Jurkat, Clone E6-1 (cell line): ENCODE measurements around the gene OTOG.

Source experiments
- DNase-seq: peaks from one replicate; pipeline ENCODE4 v3.0.0-alpha.2; 2011; ENCODE audit warnings: low read depth, low spot score
- H3K4me3 ChIP-seq: 2 replicates; pipeline ENCODE4 v1.5.1; 2011; ENCODE audit warnings: mild to moderate bottlenecking, low read length, control low read depth, moderate library complexity

Gene OTOG

GRCh38 chr11:17535488-17535887, 11.6 kb upstream of the OTOG start:
- no peak for DNase-seq
- H3K4me3 ChIP-seq, result no peak overlapping the region

- no peak overlapping the region for H3K4me3 ChIP-seq
- DNase-seq, result no peak
Observed at GRCh38 chr11:17537261-17537660, 9.8 kb upstream of the OTOG start.

- DNase-seq, result no peak
- no peak overlapping the region for H3K4me3 ChIP-seq
Observed at GRCh38 chr11:17538054-17538453, 9.0 kb upstream of the OTOG start.

GRCh38 chr11:17538731-17539130, 8.3 kb upstream of the OTOG start:
- H3K4me3 ChIP-seq, result no peak overlapping the region
- no peak for DNase-seq

- no peak for DNase-seq
- H3K4me3 ChIP-seq, result no peak overlapping the region
Observed at GRCh38 chr11:17540807-17541206, 6.3 kb upstream of the OTOG start.

- no peak for DNase-seq
- H3K4me3 ChIP-seq, result no peak overlapping the region
Observed at GRCh38 chr11:17541330-17541885, 5.7 kb upstream of the OTOG start.

- H3K4me3 ChIP-seq, result no peak overlapping the region
- DNase-seq, result no peak
Observed at GRCh38 chr11:17542249-17542648, 4.8 kb upstream of the OTOG start.

GRCh38 chr11:17543041-17543440, 4.0 kb upstream of the OTOG start:
- DNase-seq, result no peak

GRCh38 chr11:17543574-17544180, 3.4 kb upstream of the OTOG start:
- H3K4me3 ChIP-seq, result no peak overlapping the region

More at GRCh38 chr11:17543041-17543440, 4.0 kb upstream of the OTOG start:
- H3K4me3 ChIP-seq, result no peak overlapping the region

GRCh38 chr11:17544181-17544622, 2.9 kb upstream of the OTOG start, which contains the start of gene USH1C:
Gene USH1C, minus strand, starts transcription at chr11:17544416. Its CDS starts 109 bp downstream, at chr11:17544307.
- no peak for DNase-seq
- no peak within 1 kb of the TSS for H3K4me3 ChIP-seq

More at GRCh38 chr11:17543574-17544180, 3.4 kb upstream of the OTOG start:
- no peak for DNase-seq

GRCh38 chr11:17546240-17546639, 819 bp upstream of the OTOG start:
- no peak for DNase-seq

GRCh38 chr11:17547932-17548331, 873 bp downstream of the OTOG start:
- no peak overlapping the region for H3K4me3 ChIP-seq
- no peak for DNase-seq

More at GRCh38 chr11:17546240-17546639, 819 bp upstream of the OTOG start:
- no peak overlapping the region for H3K4me3 ChIP-seq

GRCh38 chr11:17548444-17548843, 1.4 kb downstream of the OTOG start:
- H3K4me3 ChIP-seq, result no peak overlapping the region
- DNase-seq, result no peak

- H3K4me3 ChIP-seq, result no peak overlapping the region
- DNase-seq, result no peak
Observed at GRCh38 chr11:17550450-17551346, 3.6 kb downstream of the OTOG start.

GRCh38 chr11:17551347-17552040, 4.4 kb downstream of the OTOG start:
- no peak overlapping the region for H3K4me3 ChIP-seq
- no peak for DNase-seq

- no peak for DNase-seq
- no peak overlapping the region for H3K4me3 ChIP-seq
Observed at GRCh38 chr11:17552041-17552355, 4.9 kb downstream of the OTOG start.

GRCh38 chr11:17552392-17553248, 5.6 kb downstream of the OTOG start:
- no peak for DNase-seq
- no peak overlapping the region for H3K4me3 ChIP-seq

GRCh38 chr11:17553249-17553546, 6.1 kb downstream of the OTOG start:
- no peak overlapping the region for H3K4me3 ChIP-seq
- DNase-seq, result no peak

- no peak for DNase-seq
Observed at GRCh38 chr11:17554487-17554886, 7.4 kb downstream of the OTOG start.

More at GRCh38 chr11:17554487-17554886, 7.4 kb downstream of the OTOG start:
- H3K4me3 ChIP-seq, result no peak overlapping the region
